Measurements from ENCODE around the gene MAP7D1. TPM values are rescaled to one million over a fixed set of nuclear protein-coding genes. Genes with fewer than 3 reads are reported as not detected.

The MAP7D1 gene
- total and polyA plus RNA-seq, 2 of the 13 experiments (the other 11 are each of a cell fraction or from before 2014, with no cell fraction given), result 5.6 to 7.2 TPM

- TF ChIP-seq ARID4A (CRISPR knock-in tag; IDR thresholded peaks at IDR 0.05; ENCODE audit: borderline replicate concordance) (peak; percentile 38; the same call in 1 of the 2 replicates), SKIL (CRISPR knock-in tag; IDR thresholded peaks at IDR 0.05; ENCODE audit: borderline replicate concordance) (0 out of 2 replicates have a peak, but pooled peaks have one; percentile 38), ZNF777 (CRISPR knock-in tag; IDR thresholded peaks at IDR 0.05) (0 out of 2 replicates have a peak, but pooled peaks have one; percentile 19), TEAD3 (CRISPR knock-in tag; optimal IDR thresholded peaks at IDR 0.05; ENCODE audit: borderline replicate concordance) (peak; percentile 56), FOXP1 (IDR thresholded peaks at IDR 0.05) (no peak), FOXP1 (CRISPR knock-in tag; IDR thresholded peaks at IDR 0.05) (no peak), HOXA3 (CRISPR knock-in tag; IDR thresholded peaks at IDR 0.05) (peak; percentile 1; the same call in 1 of the 2 replicates), ZNF770 (CRISPR knock-in tag; IDR thresholded peaks at IDR 0.05) (no peak), ZSCAN20 (CRISPR knock-in tag; IDR thresholded peaks at IDR 0.05; ENCODE audit: borderline replicate concordance) (0 out of 2 replicates have a peak, but pooled peaks have one; percentile 70), HDAC1 (CRISPR knock-in tag; IDR thresholded peaks at IDR 0.05) (peak; percentile 72; the same call in 1 of the 2 replicates), ZNF225 (CRISPR knock-in tag; IDR thresholded peaks at IDR 0.05) (0 out of 2 replicates have a peak, but pooled peaks have one; percentile 45), ZNF772 (CRISPR knock-in tag; IDR thresholded peaks at IDR 0.05) (0 out of 2 replicates have a peak, but pooled peaks have one; percentile 61), FOSL2 (CRISPR knock-in tag; IDR thresholded peaks at IDR 0.05) (peak; percentile 11; the same call in 1 of the 2 replicates), KAT7 (CRISPR knock-in tag; IDR thresholded peaks at IDR 0.05; ENCODE audit: borderline replicate concordance) (no peak), RFX5 (IDR thresholded peaks at IDR 0.05; ENCODE audit: low read depth, low read length) (no peak), TAF1 (CRISPR knock-in tag; IDR thresholded peaks at IDR 0.05) (peak; percentile 13; the same call in 1 of the 2 replicates), NFATC3 (CRISPR knock-in tag; IDR thresholded peaks at IDR 0.05) (0 out of 2 replicates have a peak, but pooled peaks have one; percentile 36), ZGPAT (CRISPR knock-in tag; IDR thresholded peaks at IDR 0.05) (0 out of 2 replicates have a peak, but pooled peaks have one; percentile 24), ZMYM3 (CRISPR knock-in tag; IDR thresholded peaks at IDR 0.05) (peak; percentile 93)
These were observed 562 bp downstream of the MAP7D1 start (continued) for GRCh38 chr1:36156329-36157114.
